K562 (cell line): ENCODE data around the gene TBCC. TPM values are rescaled to one million over a fixed set of nuclear protein-coding genes. Genes with fewer than 3 reads are reported as not detected.
A peak's percentile ranks its signal among the peaks of the same experiment; 100 is the strongest.

Experiments used
- DNMT1 ChIP-seq: fragments of 450-650 bp; IDR thresholded peaks from 2 replicates; pipeline ENCODE4 v1.6.1; 2016; ENCODE audit warnings: antibody characterized with exemption, mild to moderate bottlenecking
- FOXP1 ChIP-seq: sonication (generic); formaldehyde crosslinking; IDR thresholded peaks from 2 replicates; pipeline ENCODE4 v1.8.0; 2022; ENCODE audit warnings: mild to moderate bottlenecking, missing genetic modification reagents
- KAT7 ChIP-seq: sonication (generic); formaldehyde crosslinking; IDR thresholded peaks from 2 replicates; pipeline ENCODE4 v1.8.0; 2022; ENCODE audit warnings: missing genetic modification reagents, mild to moderate bottlenecking, borderline replicate concordance
- MTA3 ChIP-seq: fragments of 450-650 bp; formaldehyde crosslinking; IDR thresholded peaks from 2 replicates; pipeline ENCODE4 v1.6.1; 2017; ENCODE audit warnings: mild to moderate bottlenecking, borderline replicate concordance
- MXI1 ChIP-seq: IDR thresholded peaks from 2 replicates; pipeline ENCODE4 v1.6.1; 2011; ENCODE audit warnings: low read depth, mild to moderate bottlenecking, improper control_type of control experiment, low read length
- PHF20 ChIP-seq: fragments of 450-650 bp; IDR thresholded peaks from 2 replicates; pipeline ENCODE4 v1.6.1; 2018; ENCODE audit not compliant: partially characterized antibody
- PTTG1 ChIP-seq: fragments of 450-650 bp; IDR thresholded peaks from 2 replicates; pipeline ENCODE4 v1.6.1; 2016; ENCODE audit warnings: low read depth, mild to moderate bottlenecking, missing genetic modification characterization, missing compliant biosample characterization
- PURB ChIP-seq: sonication (generic); formaldehyde crosslinking; IDR thresholded peaks from 2 replicates; pipeline ENCODE4 v1.9.0; 2021; ENCODE audit warnings: low read depth, mild to moderate bottlenecking, missing genetic modification reagents
- SMARCB1 ChIP-seq: IDR thresholded peaks from 2 replicates; pipeline ENCODE4 v1.6.1; 2011; ENCODE audit warnings: improper control_type of control experiment, low read depth; ENCODE audit not compliant: insufficient read length
- SOX6 ChIP-seq: fragments of 450-650 bp; IDR thresholded peaks from 2 replicates; pipeline ENCODE4 v1.6.1; 2014; ENCODE audit warnings: mild to moderate bottlenecking
- SP1 ChIP-seq: sonication (generic); formaldehyde crosslinking; IDR thresholded peaks from 2 replicates; pipeline ENCODE4 v1.8.1; 2022; ENCODE audit warnings: mild to moderate bottlenecking, missing genetic modification reagents
- ZBTB17 ChIP-seq: fragments of 450-650 bp; formaldehyde crosslinking; IDR thresholded peaks from 2 replicates; pipeline ENCODE4 v1.4.0; 2020; ENCODE audit warnings: mild to moderate bottlenecking
- ZC3H8 ChIP-seq: fragments of 450-650 bp; IDR thresholded peaks from 2 replicates; pipeline ENCODE4 v1.6.1; 2017
- ZNF134 ChIP-seq: fragments of 250-450 bp; sonication (Bioruptor Pico); conservative IDR thresholded peaks from 2 replicates; pipeline ENCODE4 v1.4.0; 2020
- ZNF511 ChIP-seq: sonication (generic); formaldehyde crosslinking; IDR thresholded peaks from 2 replicates; pipeline ENCODE4 v1.8.0; 2022; ENCODE audit warnings: mild to moderate bottlenecking, missing genetic modification reagents
- ZSCAN29 ChIP-seq: fragments of 450-650 bp; IDR thresholded peaks from 2 replicates; pipeline ENCODE4 v1.6.1; 2017
- polyA plus RNA-seq, 8 experiments: library from polyadenylated mRNA; depleted of rRNA in 4 of 8; stranded (reverse) in 5 of 8; unstranded in 3 of 8; fragments of >200 nt; fragmentation: Nextera tagmentation in 2 of 8; fragmentation: Illumina TruSeq in 1 of 8; extraction: Ambion mirVana in 2 of 8; extraction: Trizol in 1 of 8; gene quantifications; 2 replicates each; pipeline versions ENCODE4 v1.2.1 to v1.2.3, GENCODE V29; 2011 to 2014; ENCODE audit warnings: inconsistent platforms in 1 of 8, missing spikeins in 1 of 8
- total RNA-seq, 7 experiments: library from RNA; depleted of rRNA in 6 of 7; stranded (reverse); fragments of >200 nt in 6 of 7; fragmentation: Illumina TruSeq in 2 of 7; extraction: Trizol in 2 of 7; gene quantifications; 2 replicates each; pipeline versions ENCODE4 v1.2.1 to v1.2.3, GENCODE V29; 2011 to 2021; ENCODE audit warnings: low replicate concordance in 1 of 7
- TF ChIP-seq, protein P1 (sequence below): IDR thresholded peaks from 3 replicates; pipeline ENCODE4 v1.6.1; 2011; ENCODE audit warnings: borderline replicate concordance, mild to moderate bottlenecking; ENCODE audit not compliant: insufficient read length, insufficient read depth
- TF ChIP-seq, protein P2 (sequence below), 2 experiments: fragments of 450-650 bp in 1 of 2; sonication (generic) in 1 of 2; formaldehyde crosslinking in 1 of 2; IDR thresholded peaks; 2 replicates each; pipeline versions ENCODE4 v1.7.1 to v1.9.0; 2016 to 2022; ENCODE audit warnings: inconsistent platforms in 1 of 2, mild to moderate bottlenecking in 1 of 2, missing genetic modification reagents in 1 of 2

Gene TBCC
- total and polyA plus RNA-seq, 9 of the 15 experiments (the other 6 are each of a cell fraction or from before 2014, with no cell fraction given) = 2.8 to 34.1 (median 23.3) TPM

DNA sequence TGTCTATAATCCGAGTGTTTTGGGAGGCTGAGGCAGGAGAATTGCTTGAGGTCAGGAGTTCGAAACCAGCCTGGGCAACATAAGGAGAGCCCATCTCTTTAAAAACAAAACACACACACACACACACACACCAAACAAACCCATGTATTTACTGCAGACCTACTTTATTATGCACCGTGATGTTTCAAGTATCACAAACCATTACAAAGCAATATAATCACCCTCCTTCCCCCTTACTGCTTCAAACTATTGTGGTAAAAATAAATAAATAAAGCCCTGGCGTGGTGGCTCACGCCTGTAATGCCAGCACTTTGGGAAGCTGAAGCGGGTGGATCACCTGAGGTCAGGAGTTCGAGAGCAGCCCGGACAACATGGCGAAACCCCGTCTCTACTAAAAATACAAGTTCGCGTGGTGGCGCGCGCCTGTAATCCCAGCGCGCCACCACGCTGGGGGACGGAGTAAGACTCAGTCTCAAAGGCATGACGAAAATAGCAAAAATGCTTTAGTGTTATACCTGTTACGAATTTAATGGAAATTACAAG lies 1.5 kb downstream of the TBCC start (continued):
- TF ChIP-seq KAT7 (CRISPR knock-in tag) = no peak
- TF ChIP-seq PHF20 = no peak
- no peak for TF ChIP-seq ZBTB17 (CRISPR knock-in tag)
- TF ChIP-seq, protein P1, sequence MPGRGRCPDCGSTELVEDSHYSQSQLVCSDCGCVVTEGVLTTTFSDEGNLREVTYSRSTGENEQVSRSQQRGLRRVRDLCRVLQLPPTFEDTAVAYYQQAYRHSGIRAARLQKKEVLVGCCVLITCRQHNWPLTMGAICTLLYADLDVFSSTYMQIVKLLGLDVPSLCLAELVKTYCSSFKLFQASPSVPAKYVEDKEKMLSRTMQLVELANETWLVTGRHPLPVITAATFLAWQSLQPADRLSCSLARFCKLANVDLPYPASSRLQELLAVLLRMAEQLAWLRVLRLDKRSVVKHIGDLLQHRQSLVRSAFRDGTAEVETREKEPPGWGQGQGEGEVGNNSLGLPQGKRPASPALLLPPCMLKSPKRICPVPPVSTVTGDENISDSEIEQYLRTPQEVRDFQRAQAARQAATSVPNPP = no peak
- no peak for TF ChIP-seq PTTG1 (tag)
- TF ChIP-seq MXI1 = no peak
- TF ChIP-seq DNMT1 = no peak
- no peak for TF ChIP-seq MTA3
- TF ChIP-seq SMARCB1 = no peak
- no peak for TF ChIP-seq ZNF134 (CRISPR knock-in tag)
- TF ChIP-seq ZNF511 = no peak
- no peak for TF ChIP-seq SOX6
- no peak for TF ChIP-seq SP1 (CRISPR knock-in tag)
- TF ChIP-seq ZC3H8 = no peak
- TF ChIP-seq, protein P2, sequence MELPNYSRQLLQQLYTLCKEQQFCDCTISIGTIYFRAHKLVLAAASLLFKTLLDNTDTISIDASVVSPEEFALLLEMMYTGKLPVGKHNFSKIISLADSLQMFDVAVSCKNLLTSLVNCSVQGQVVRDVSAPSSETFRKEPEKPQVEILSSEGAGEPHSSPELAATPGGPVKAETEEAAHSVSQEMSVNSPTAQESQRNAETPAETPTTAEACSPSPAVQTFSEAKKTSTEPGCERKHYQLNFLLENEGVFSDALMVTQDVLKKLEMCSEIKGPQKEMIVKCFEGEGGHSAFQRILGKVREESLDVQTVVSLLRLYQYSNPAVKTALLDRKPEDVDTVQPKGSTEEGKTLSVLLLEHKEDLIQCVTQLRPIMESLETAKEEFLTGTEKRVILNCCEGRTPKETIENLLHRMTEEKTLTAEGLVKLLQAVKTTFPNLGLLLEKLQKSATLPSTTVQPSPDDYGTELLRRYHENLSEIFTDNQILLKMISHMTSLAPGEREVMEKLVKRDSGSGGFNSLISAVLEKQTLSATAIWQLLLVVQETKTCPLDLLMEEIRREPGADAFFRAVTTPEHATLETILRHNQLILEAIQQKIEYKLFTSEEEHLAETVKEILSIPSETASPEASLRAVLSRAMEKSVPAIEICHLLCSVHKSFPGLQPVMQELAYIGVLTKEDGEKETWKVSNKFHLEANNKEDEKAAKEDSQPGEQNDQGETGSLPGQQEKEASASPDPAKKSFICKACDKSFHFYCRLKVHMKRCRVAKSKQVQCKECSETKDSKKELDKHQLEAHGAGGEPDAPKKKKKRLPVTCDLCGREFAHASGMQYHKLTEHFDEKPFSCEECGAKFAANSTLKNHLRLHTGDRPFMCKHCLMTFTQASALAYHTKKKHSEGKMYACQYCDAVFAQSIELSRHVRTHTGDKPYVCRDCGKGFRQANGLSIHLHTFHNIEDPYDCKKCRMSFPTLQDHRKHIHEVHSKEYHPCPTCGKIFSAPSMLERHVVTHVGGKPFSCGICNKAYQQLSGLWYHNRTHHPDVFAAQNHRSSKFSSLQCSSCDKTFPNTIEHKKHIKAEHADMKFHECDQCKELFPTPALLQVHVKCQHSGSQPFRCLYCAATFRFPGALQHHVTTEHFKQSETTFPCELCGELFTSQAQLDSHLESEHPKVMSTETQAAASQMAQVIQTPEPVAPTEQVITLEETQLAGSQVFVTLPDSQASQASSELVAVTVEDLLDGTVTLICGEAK (IDR thresholded peaks at IDR 0.05) = peak; percentile 54
- TF ChIP-seq, protein P2 (CRISPR knock-in tag; IDR thresholded peaks at IDR 0.05) = no peak
- TF ChIP-seq PURB (CRISPR knock-in tag) = no peak
- TF ChIP-seq FOXP1 (CRISPR knock-in tag) = no peak
- no peak for TF ChIP-seq ZSCAN29
